HG03159 (cell line): ENCODE data around the gene ENPP1.
A peak's percentile ranks its signal among the peaks of the same experiment; 100 is the strongest.

ENCODE experiments used
- ATAC-seq: cut with Tn5 transposase; IDR thresholded peaks from one replicate; pipeline ENCODE4 v1.9.1; 2021; ENCODE audit warnings: mild to moderate bottlenecking, moderate library complexity; ENCODE audit not compliant: unreplicated experiment

The ENPP1 gene

DNA sequence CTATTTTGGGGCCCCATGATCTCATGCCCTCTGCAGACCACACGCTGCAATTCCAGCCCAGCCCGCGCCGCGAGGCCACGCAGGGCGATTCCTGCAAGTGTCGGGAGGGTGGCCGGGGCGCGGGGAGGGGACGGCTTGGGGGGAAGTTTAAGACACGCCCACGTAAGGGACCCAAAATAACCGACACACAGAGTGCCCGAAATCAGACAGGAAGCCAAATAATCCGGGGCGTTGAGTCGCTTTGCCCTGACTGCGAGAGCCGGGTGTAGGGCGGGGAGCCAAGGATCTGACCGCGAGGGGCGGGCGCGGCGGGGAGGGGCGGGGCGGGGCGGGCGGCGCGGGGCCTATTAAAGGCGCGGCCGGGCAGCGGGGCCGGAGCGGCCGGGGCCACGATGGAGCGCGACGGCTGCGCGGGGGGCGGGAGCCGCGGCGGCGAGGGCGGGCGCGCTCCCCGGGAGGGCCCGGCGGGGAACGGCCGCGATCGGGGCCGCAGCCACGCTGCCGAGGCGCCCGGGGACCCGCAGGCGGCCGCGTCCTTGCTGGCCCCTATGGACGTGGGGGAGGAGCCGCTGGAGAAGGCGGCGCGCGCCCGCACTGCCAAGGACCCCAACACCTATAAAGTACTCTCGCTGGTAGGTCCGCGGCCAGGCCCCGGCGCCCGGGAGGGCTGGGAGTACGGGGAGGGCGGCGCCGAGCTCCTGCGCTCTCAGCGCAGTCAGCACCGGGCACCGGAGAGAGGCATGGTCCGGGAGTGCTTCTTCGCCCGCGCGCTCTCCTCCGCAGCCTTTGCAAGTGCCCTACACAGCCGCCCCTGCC, at the start of gene ENPP1:
TSS of gene ENPP1 (plus strand) at position 377 of the 816 bp plus-strand sequence. CDS start at position 393, 16 bp downstream.
- peak; percentile 68 for ATAC-seq

DNA sequence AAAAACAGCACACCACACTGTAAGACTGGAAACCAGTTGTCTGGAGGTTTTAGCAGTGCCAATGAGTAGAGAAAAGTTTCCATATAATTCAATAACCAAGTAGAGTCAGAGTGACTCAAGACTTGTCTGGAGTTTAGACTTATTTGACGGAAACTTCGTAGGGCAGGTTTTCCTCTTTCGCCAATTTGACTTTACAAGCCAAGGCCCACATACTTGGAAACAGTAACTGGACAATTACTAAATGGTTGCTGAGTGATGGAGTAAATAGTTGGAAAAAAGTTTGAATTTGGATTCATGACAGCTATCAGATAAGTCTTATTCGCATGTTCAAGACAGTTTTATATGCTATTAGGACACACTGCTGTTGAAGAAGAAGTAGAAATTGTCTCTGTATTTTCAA, 48.9 kb upstream of the ENPP1 start:
- ATAC-seq = no peak

DNA sequence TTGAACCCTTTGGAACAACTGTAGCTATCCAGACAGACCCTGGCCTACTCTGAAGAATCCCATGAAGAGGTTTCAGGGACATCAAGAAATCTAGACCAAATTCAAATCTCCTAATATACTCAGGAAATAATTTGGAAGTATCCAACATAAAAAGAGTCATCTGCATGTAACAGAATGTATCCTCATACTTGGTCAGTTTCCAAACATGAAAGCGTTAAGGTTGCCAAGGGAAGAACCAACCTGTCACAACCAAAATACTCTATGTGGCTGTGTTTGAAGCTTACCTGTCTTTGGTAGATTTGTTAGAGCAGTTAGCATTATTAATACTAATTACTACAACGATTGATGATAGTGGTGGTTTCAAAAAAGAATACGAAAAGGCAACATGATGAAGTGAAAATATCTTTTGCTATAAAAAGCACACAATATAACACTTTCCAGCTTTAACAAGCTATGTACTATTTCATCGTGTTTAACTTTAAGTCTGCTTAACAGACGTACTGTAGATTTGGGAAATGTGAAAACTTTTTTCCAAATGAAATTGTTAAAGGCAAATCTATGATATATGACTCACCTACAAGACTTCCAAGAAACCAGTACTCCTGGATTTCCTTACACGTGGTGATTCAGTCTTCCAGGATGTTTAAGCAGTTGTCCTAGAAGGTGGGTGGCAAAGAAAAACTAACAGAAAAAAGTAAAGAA, 46.6 kb upstream of the ENPP1 start:
- no peak for ATAC-seq

DNA sequence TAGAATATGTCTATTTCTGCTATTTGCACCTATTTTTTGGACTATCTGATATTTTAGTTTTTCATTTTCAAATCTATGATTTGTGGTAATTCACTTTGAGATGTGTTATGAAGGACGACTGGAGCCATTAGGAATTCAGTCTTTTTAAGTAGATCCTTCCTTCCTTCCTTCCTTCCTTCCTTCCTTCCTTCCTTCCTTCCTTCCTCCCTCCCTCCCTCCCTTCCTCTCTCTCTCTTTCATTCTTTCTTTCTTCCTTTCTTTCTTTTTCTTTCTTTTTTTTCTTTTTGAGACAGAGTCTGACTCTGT, 46.1 kb upstream of the ENPP1 start:
- ATAC-seq = no peak

DNA sequence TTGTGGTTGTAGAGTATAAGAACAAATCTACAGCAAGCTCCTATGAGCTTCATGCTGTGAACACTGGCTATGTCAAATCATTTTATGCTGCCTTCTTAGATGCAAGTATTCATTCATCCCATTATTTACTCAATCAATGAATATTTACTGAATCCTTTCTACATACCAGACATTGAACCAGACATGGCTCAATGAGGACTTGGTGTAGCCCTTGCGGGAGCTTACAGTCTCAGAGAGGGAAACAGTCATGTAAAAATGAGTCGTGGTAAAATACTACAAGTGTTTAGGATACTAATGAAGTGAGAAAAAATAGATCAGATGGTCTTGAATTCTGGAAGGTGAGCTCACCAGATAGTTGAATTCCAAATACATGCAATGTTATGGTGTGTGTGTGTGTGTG, 44.8 kb upstream of the ENPP1 start:
- ATAC-seq = no peak

DNA sequence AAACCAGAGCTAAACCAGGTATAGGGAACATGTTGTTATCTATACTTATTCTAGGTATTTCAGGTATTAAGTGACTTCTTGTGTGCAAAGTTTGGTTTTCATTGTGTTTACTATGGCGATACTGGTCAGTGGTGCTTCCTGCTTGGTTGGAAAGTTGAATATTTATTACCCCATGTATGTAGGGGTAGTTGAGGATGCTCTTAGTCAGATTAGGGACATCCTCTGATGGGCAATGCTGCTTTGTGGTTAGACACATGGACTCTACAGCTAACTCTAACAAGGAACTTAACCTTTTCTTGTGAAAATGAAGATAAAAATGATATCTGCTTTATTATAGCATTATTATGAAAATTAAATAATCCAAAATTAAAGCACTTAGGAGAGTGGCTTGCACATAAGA, 44.1 kb upstream of the ENPP1 start:
- no peak for ATAC-seq

DNA sequence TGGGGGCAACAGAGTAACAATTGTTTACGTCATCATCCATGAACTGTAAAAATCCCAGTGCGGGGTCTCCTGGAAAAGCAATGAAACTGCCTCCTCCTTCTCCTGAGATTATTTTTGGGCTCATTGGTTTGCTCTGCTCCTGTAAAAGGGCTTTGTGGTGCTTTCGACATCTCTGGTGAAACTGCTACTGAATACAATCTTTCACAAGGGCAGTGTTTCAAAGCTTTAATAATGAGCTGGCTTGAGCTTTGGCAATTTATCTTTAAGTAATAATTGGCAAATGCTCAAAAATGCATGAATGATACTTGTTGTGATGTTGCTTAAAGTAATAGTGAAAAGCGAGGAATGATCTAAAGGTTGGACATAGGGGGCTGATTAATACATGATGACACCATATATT, 43.5 kb upstream of the ENPP1 start:
- no peak for ATAC-seq

DNA sequence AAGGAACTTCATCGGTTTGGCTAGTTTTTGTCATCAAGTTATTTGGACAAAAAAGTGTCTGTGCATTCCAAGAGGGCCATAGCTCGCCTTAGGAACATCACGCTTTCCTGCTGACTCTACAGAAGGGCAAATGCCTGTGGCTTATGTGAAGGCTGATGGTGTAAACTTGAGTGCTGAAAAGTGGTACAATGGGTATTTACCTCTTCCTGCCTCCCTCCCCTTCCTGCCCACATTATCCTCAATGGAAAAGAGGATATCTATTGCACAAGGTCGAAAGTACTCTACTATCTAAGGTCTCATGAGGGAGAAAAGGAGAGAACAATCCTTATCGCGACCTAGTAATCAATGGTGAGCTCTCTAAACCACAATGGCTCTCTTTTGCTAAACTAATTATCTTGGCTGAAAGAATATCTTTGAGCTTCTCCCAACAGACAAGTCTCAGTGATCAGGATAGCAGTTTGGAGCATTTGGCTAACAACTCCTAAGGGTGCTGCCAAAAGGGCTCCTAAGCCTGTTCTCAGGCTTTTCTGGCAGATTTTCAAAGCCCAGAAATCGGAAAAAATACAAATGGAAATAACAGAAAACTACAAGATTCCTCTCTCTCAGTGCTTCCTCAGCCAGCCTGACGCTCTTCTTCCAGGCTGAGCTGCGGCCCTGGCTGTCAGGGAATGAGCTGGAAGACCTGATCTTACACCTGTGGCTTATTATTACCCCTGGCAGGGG, 42.6 kb upstream of the ENPP1 start:
- ATAC-seq = no peak

DNA sequence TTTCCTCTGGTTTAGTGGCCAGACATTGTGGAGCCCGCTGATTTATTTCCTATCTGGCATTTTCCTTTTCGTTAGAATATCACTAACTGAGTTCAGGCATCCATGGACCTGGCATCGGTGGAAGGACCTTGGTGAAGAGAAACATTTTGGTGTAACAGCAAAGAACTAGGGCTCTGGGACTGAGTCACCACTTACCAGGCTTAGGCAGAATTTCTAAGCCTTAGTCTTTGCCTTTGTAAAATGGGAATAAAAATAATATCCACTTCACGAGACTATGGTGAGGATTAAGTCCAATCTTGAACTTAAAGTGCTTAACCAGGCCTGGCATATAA, 42.0 kb upstream of the ENPP1 start:
- no peak for ATAC-seq

DNA sequence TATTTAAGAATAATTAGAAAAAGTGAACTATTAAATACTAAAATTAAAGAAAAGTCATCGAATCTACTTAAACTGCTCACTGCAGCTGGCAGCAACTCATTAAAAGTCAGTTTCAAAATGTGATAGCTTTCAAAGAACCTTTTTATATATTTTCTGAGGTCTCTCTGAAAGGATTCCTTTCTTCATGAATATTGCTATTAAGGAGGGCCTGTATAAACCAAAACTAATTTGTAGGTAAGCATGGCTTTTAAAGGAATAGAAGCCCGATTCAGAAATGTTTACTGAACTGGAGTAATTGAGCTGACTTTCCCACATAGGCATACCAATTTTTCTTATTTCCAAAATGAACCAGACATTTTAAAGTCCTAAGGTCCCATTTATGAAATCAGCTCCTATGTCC, 41.2 kb upstream of the ENPP1 start:
- ATAC-seq = no peak

DNA sequence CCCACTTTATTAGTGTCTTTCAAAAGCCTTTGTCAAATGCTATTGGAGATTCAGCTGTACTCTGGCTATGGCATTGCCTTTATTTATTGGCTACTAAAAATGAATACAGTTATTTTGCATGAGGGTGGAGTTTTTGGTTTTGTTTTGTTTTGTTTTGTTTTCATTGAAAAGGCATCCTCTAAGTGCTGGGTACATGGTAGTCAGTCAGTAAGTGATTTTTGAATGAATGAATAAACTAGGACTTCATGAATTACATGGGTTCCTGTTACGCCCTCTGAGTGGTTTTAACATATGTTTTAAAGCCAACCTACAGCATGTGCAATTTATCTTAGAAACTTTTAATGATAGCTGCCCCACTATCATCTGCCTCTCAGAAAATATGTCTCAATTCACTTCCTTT, 38.9 kb upstream of the ENPP1 start:
- ATAC-seq = no peak

DNA sequence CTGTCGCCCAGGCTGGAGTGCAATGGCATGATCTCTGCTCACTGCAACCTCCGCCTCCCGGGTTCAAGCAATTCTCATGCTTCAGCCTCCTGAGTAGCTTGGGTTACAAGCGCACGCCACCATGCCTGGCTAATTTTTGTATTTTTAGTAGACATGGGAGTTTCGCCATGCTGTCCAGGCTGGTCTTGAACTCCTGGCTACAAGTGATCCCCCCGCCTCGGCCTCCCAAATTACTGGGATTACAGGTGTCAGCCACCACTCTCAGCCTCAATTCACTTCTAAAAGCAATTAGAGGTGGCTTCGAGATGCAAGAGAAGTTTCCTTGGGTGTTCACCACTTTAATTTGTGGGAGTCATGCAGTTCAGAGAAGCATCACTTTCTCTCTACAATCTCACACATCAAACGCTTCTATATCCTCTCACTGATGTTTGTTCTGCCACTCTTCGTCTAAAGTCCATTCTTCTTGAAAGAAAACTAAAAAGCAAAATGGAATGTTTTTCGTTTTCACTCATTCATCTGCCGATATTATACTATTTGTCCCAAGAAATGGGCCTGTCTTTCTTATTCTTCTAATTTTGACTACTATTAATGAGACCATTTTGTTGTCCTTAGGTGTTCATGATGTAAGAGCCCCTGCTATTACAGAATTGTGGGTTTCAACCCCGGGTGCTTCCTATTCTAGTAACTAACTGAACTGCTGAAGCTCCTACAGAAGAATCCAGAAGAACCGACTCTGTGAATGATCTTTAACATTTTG, 38.3 kb upstream of the ENPP1 start:
- ATAC-seq = no peak

DNA sequence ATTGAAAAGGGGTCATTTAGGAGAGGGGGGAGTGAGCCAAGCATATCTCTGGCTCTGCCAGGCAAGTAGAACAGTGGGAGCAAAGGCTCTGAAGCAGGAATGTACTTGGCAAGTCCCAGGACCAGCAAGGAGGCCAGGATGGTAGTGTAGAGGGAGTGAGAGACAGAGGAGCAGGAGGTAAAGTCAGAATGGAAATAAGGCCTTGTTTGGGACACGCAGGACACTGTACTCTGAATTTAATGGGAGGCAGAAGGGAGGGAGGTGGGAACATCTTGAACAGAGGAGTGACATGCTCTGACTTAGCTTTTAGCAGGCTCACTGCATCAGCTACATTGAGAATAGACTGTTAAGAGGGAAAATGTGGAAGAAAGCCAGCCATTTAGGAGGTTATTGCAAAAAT, 37.0 kb upstream of the ENPP1 start:
- no peak for ATAC-seq

DNA sequence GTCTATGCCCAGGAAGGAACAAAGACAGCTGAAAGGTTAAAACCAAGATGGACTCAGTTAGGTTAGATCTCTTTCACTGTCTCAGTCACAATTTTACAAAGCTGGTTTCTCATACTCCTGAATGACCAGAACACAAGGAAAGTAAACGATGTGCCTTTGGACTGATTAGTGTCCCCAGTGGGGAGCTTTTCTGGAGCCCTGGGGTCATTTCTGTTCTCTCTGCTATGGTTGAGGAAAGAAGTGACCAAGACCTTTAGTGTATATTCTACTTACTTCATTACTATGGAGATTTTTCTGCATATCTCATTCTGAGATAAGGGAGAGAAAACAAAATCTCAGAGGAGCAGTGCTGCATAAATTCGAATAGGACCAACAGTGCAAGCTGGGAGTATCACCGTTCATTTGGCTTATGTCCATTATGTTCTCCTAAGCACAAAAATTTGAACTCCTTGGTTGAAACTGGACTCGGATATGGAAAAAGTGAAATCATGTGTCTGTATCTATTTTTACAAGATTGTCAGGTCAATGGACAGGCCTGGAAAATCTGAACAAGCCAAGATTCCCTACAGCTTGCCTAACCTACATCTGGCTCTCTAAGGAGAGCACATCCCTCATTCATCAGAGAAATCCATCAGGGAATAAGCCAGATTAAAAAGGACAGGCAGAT, 34.4 kb upstream of the ENPP1 start:
- no peak for ATAC-seq

DNA sequence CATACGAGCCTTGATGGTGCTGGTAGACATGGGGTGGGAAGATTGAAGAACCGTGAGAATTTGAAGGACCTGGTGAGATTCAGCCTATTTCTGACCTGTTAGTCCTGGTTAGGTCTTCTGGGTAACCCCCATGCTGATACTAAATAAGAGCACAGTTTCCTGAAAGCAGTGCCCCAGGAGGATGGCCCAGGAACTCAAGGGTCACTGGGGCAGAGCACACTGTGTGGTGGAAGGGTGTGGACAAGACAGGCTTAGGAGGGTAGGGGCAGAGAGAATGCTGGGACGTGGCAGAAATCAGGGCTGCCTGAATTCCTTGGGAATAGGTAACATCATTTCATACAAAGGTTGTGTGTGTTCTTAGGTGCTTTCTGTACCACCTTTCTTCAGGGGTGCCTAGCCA, 31.9 kb upstream of the ENPP1 start:
- no peak for ATAC-seq

DNA sequence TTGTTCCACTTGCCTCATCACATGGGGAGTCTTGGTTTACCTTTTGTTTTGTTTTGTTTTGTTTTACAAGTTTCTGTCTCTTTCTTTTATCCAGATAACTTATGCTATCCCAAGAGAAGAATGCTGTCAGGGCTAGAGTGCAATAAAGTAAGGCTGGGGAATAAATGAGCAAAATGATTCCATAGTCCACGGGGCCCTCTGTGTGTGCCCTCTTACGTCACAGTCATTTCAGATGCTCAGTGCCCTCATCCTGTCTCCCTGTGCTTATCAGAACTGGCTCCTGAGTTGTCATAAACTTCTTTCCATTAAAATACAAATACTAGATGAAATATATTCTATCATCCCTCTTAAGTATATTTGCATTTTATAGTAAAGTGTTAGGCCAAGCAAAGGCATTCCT, 30.8 kb upstream of the ENPP1 start:
- no peak for ATAC-seq

DNA sequence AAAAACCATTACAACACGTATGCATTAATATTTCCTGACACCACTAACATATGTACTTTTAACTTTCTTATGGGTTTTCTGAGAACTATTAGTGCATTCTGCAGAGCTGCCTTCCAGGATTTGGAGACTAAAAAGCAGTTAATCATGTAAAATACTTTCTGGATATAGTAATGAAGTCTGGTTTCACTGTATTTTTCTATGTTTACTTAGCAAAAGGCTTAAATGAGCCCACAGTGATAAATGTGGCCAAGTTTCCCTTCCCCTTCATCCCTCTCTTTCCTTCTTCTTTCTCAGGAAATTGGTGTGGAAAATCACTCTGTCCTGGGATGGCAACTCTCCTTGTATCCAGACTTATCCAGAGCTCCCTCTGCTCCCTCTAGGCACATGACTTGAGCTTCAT, 29.7 kb upstream of the ENPP1 start:
- ATAC-seq = no peak

DNA sequence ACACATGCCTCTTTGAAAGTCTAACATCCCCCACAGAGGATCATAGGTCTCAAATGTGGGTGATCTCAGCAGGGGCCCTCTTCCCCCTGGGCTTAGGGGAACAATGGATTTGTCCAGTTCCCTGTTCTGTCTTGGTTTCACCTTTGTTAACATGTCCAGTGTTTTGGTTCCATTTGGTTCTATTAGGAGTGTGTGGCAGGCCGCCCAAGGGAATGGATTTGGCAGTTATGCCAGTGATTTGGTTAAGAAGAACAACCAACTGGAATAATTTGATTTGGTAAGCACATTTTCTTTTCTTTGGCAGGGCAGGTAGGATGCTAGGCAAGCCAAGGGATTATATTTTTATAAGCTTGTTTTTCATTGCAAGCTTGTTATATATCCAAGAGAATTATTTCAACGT, 28.5 kb upstream of the ENPP1 start:
- ATAC-seq = no peak

DNA sequence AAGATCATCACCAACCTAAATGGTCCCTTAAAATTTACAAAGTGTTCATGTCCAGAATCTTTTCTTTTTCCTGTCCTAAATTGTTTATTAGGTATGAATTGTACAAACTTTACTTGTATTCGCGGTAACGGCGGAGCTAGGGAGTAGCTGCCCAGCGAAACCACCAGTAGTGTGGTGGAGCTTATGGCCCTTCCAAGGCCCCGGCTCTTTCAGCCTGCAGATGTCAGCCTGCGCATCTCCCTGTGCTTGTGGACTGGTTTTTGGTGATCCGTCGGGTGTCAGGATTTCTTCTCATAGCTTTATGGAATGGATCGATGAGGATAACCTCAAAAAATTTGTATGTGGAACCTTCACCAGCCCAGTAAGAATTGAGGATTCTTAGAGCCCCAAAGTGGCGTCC, 27.2 kb upstream of the ENPP1 start:
- no peak for ATAC-seq

DNA sequence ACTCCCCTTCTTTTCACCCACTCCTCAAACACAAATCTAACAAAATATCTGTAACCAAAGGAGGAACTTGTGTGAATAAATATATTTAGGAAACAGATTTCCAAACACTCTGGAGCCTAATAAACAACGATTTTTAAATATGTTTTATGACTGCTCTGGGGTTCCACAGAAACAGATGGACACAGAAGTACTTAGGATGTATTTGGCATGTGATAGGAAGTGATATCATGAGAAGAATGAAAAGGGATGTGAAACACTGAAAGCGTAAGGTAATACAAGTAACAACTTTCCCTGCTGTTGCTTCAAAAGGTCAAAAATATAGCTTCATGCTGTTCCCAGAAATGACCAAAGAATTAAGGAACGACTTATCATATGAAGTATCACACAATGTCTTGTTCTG, 26.1 kb upstream of the ENPP1 start:
- ATAC-seq = no peak

DNA sequence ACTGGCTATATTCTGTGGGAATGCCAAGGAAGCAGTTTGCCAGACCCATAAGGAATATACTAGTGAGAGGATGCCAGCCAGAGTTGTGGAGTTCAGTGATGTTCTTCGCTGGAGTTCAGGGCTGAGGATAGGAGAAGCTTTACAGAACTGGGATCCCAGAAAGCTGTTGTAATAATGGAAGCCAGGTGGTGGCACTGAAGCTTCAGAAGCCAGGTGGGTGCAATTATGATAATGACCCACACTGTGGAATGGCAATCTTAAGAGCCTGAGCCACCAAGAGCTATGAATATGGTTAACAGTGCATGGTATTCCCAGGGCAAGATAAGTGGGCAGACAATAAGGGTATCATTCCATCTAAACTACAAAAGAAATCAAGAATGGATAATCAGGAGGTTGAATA, 25.1 kb upstream of the ENPP1 start:
- ATAC-seq = no peak
